ES-I3 (cell line): ENCODE results near the gene SURF2.

ENCODE experiments used
- H3K36me3 ChIP-seq: 2 replicates; pipeline ENCODE4 v1.6.1; 2013; ENCODE audit warnings: mild to moderate bottlenecking, low read length, control low read depth, moderate library complexity; ENCODE audit not compliant: insufficient read depth
- H3K4me1 ChIP-seq: 2 replicates; pipeline ENCODE4 v1.6.1; 2013; ENCODE audit warnings: mild to moderate bottlenecking, control low read depth, low read length; ENCODE audit not compliant: insufficient read depth
- H3K9ac ChIP-seq: 2 replicates; pipeline ENCODE4 v1.6.1; 2013; ENCODE audit warnings: low read depth, mild to moderate bottlenecking, low read length, moderate library complexity
- H3K9me3 ChIP-seq: 2 replicates; pipeline ENCODE4 v1.6.1; 2013; ENCODE audit warnings: mild to moderate bottlenecking, low read length, moderate library complexity; ENCODE audit not compliant: control insufficient read depth, insufficient read depth

The SURF2 gene

DNA sequence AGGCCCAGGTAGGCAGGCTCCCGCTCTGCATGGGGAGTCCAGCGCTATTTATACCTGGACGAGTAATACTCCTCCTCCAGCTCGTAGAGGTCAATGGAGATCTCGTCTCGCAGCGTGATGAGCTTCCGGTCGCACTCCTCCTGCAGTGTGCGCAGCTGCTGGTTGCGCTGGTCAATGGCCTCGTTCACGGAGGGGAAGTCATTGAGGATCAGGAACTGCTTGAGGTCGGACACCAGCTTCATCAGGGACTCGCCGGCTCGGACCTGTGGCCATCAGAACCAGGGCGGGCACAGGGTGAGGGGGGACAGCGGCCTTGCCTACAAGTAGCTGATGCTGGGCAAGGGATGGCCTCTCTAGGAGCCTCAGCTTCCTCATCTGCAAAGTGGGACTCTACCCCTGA is 12.3 kb upstream of the SURF2 start:
- Histone ChIP-seq H3K9ac (no peak overlapping the region), H3K36me3 (peaks cover 31% of the 10 kb centered on the region), H3K4me1 (peaks cover 4% of the 10 kb centered on the region; the same call in 1 of the 2 replicates), H3K9me3 (no peaks in the 10 kb centered on the region)

DNA sequence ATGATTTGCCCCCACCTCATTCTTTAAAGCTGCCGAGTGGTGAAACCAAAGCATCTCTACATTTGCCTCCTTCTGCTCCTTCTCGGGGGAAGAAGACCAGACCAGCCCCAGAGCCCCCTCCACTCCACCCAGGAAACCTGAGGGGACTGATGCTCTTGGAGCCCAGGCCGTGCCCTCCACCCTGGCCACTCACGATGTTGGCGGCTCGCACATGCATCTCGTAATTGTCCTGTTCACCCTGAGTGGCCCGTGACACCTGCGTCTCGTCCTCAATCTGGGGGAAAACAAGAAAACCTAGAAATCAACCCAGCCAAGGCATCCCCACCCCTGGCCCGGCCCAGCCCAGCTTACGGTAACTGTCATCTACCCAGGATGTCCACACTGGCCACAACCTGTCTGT is 11.4 kb upstream of the SURF2 start:
- H3K9me3 ChIP-seq, result no peaks in the 10 kb centered on the region
- H3K36me3 ChIP-seq, result peaks cover 33% of the 10 kb centered on the region
- H3K4me1 ChIP-seq, result peaks cover 4% of the 10 kb centered on the region; the same call in 1 of the 2 replicates
- no peak overlapping the region for H3K9ac ChIP-seq

DNA sequence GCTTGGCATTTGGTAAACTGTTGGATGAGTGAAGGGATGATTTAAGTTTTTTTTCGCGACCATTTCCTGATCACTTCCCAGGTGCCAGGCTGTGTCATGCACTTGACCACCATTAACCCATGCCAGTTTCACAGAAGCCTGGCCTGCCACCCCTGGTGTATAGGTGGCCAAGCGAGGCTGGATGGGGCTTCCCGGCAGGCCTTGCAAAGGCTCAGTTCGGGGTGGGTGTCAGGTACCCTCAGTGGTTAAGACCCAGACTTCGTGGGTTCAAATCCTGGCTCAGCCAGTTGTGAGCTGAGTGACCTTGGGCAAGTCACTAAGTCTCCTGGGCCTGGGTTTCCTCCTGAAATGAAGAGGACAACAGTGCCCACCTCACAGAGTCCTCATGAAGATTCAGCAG is 10.8 kb upstream of the SURF2 start:
- H3K36me3 ChIP-seq, result peaks cover 37% of the 10 kb centered on the region
- H3K4me1 ChIP-seq, result peaks cover 4% of the 10 kb centered on the region; the same call in 1 of the 2 replicates
- no peaks in the 10 kb centered on the region for H3K9me3 ChIP-seq
- H3K9ac ChIP-seq, result no peak overlapping the region

DNA sequence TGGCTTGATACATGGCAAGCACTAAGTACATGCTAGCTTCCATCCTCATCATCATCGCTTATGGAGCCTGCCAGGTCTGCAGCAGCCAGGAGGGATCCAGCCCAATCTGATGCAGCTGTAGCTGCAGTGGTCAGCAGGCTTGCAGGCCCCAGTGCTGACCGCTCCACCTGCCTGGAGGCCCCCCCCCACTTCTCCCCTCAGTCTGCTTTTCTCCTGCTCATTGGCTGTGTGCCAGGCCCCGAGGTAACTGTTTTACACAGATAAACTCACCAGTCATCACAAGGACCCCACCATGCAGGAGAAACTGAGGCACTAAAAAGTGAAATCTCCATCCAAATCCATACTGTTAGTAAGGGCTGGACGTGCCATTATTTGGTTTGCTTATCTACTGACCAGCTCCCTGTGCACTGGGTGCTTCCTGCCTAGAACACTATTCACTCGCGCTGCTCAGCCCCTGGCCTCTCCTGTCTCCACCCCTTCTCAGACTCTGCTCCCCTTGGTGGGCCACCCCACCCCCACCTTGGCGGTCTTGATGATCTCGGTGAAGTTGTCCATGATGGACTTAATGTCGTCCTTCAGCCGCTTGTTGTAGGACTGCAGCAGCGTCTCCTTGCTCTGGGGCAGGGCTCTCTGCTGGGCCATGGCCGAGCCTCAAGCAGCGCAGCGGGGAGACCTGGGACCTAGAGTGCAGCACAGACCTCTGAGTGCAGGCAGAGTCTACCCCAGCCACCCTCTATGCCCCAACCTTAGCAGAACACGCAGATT is 10.1 kb upstream of the SURF2 start:
- H3K9ac ChIP-seq, result peak overlapping the region; percentile 100
- no peaks in the 10 kb centered on the region for H3K9me3 ChIP-seq
- peaks cover 41% of the 10 kb centered on the region for H3K36me3 ChIP-seq
- H3K4me1 ChIP-seq, result peaks cover 4% of the 10 kb centered on the region; the same call in 1 of the 2 replicates

- H3K9ac ChIP-seq, result peak overlapping the region; percentile 100
- no peaks in the 10 kb centered on the region for H3K9me3 ChIP-seq
- H3K36me3 ChIP-seq, result peaks cover 45% of the 10 kb centered on the region
- H3K4me1 ChIP-seq, result peaks cover 4% of the 10 kb centered on the region; the same call in 1 of the 2 replicates
These were observed 8.8 kb upstream of the SURF2 start for GRCh38 chr9:133347515-133347984.

DNA sequence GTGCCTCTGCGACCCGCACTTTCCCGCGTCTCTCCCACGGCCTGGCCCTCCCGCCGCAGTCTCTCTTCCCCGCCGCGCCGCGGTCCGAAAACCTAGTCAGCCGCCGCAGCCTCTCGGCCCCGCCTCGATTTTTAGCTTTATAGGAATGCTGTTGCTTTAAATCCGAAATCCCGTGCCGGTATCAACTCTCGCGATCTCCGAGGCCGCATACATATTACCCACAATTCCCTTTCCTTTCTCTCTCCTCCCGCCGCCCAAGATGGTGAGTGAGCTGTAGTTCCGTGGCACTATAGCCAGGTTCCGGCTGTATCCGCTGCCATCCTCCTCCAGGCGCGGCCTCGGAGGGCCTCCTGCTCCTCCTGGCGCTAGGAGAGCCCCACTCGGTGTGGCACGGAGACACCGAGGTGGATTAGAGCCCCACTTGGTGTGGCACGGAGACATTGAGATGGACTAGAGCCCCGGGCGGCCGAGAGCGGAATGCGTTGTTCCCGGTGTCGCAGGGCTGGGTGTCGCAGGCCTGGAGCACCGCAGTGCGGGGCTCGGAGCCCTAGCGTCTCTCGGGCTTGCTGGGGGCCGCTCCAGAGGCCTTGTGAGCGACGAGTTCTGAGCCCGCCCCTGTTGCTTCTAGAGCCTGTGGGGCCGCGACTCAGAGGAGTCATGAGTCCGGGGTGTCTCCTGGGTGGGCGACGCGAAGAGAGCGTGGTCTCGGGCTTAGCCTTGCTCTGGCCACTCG is 8.2 kb upstream of the SURF2 start, which contains the start of the genes MED22 and RPL7A:
TSS of gene MED22 (minus strand) at position 147 of the 733 bp plus-strand sequence. CDS start 1,469 bp downstream, outside the sequence.
TSS of gene RPL7A (plus strand) at position 234 of the 733 bp plus-strand sequence. CDS start at position 260, 26 bp downstream.
- Histone ChIP-seq H3K36me3 (peaks cover 41% of the 10 kb centered on the region), H3K9ac (peak within 1 kb of the TSS; percentile 100), H3K9me3 (no peaks in the 10 kb centered on the region), H3K4me1 (peaks cover 4% of the 10 kb centered on the region; the same call in 1 of the 2 replicates)

DNA sequence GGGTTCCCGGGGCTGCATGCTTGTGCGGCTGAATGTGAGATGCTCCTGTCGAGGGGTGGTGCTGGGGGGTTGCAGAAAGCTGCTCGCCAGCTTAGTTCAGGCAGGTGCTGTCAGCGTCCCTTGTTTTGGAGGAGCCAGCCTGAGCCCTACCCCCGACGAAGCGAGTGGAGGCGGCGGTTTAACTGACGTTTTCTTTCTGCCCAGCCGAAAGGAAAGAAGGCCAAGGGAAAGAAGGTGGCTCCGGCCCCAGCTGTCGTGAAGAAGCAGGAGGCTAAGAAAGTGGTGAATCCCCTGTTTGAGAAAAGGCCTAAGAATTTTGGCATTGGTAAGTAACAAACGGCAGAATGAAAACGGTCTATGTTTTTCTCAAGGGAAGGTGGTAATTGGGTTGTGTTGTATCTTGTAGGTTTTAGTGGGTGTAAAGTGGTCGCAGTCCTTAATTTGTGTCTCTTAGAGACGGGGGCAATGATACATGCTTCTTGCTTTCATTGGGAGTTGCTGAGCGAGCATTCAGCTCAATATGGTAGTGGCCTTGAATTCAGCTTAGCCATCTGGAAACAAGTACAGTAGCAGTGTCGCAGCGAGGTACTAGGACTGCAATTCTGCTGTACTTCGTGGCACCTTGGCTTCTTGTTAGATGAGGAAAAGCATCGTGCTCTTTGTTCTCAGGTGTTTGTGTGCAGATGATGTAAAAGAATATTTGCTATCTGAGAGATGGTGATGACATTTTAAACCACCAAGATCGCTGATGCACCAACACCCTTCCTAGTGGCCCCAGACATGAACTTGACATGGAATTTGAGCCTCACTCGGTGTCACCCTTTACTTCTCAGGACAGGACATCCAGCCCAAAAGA is 7.4 kb upstream of the SURF2 start:
- Histone ChIP-seq H3K9ac (peak overlapping the region; percentile 100), H3K9me3 (no peaks in the 10 kb centered on the region), H3K4me1 (peaks cover 4% of the 10 kb centered on the region; the same call in 1 of the 2 replicates), H3K36me3 (peaks cover 39% of the 10 kb centered on the region)

DNA sequence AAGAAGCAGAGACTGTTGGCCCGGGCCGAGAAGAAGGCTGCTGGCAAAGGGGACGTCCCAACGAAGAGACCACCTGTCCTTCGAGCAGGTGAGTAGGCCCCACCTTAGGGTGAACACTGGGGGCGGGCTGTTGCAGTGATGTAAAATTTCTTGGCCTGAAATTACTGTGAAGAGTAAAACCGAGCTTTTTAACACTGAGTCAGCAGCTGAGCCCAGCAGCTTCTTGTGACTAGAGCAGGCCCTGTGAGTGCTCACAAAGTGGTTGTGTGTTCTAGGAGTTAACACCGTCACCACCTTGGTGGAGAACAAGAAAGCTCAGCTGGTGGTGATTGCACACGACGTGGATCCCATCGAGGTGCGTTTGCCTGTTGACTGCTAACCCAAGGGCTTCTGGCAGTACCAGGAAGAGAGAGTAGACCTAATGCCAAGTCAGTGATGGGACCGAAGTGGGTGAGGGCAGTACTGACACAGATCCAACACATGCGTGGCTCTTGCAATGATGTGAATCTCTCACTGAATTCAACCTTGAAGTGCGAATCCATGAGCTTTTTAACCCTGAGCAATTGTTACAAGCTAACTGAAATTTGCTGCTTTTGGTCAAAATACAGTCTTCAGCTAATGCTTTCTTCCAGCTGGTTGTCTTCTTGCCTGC is 6.3 kb upstream of the SURF2 start:
- no peaks in the 10 kb centered on the region for H3K9me3 ChIP-seq
- H3K36me3 ChIP-seq, result peaks cover 36% of the 10 kb centered on the region
- H3K4me1 ChIP-seq, result peaks cover 4% of the 10 kb centered on the region; the same call in 1 of the 2 replicates
- no peak overlapping the region for H3K9ac ChIP-seq

GRCh38 chr9:133351526-133351907 is 4.8 kb upstream of the SURF2 start:
- Histone ChIP-seq H3K4me1 (peaks cover 1% of the 10 kb centered on the region; the same call in 1 of the 2 replicates), H3K9ac (no peak overlapping the region), H3K9me3 (no peaks in the 10 kb centered on the region), H3K36me3 (peaks cover 29% of the 10 kb centered on the region)

DNA sequence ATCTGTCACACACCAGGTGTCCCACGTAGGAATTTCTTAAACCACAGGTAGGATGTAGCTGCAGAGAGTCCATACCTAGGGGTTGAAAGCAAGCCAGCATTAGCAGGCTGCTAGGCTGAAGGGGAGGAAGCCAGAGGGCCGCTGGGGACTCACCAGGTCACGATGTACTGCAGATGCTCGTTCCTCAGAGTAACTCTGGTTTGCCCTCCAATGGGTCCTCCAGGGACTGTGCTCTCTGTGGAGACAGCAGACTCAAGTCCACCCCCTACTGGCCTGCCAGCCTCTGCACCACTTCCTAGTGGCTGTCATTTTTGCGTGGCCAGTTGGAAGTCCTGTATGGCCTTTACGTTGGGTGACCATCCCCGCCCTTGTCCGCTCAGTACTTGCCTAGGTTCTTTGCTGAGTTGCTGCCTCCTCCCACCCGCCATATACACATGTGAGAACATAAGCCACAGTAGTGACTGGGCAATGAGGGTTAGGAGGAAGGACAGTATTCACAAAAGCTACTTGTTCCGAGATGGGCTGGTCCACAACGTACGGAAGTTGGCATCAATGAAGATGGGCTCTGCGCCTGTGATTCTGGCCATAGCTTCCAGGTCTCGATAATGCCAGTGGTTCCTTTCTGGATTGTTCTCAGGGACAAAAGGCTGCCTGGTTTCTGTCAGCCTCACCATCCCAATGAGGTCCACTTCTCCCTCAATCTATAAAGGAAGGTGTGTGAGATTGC is 4.3 kb upstream of the SURF2 start:
- no peak overlapping the region for H3K9ac ChIP-seq
- H3K36me3 ChIP-seq, result peaks cover 29% of the 10 kb centered on the region
- H3K9me3 ChIP-seq, result no peaks in the 10 kb centered on the region
- no peaks in the 10 kb centered on the region for H3K4me1 ChIP-seq

DNA sequence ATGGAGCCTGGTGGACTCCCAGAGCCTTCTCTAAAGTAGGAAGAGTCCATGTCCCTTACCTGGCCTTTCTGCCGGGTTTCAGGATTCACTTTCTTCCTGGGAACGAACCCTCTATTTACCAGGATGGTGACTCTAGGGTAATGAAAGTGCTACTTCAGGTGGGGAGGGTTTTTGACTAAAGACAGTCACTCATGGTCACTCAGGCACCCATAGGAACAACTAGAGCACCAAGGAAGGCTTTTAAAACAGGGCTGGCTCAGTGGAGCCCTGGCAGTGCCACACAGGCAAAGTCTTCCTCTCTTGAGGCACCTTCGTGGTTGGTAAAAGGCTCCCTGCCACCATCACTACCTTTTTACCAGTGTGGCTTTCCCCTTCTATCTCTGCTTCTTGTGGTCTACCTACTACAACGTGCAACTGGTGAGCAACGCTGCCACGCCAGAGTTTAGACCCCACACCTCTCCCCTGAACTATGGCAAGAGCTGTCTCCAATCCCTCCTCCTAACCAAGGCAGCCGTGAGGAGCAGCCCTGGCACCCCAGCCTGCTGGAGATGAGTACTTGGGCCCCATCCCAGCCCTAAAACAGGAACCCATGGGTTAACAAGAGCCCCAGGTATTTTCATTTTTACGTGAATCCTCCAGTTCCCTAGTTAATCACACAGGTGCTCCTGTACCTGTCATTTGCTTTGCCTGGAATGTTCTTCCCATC is 3.6 kb upstream of the SURF2 start:
- Histone ChIP-seq H3K9ac (no peak overlapping the region), H3K4me1 (no peaks in the 10 kb centered on the region), H3K9me3 (no peaks in the 10 kb centered on the region), H3K36me3 (peaks cover 29% of the 10 kb centered on the region)

- no peak overlapping the region for H3K9ac ChIP-seq
These were observed 2.8 kb upstream of the SURF2 start for GRCh38 chr9:133353548-133353947.

More at GRCh38 chr9:133353548-133353947, 2.8 kb upstream of the SURF2 start:
- no peaks in the 10 kb centered on the region for H3K4me1 ChIP-seq
- peaks cover 29% of the 10 kb centered on the region for H3K36me3 ChIP-seq
- H3K9me3 ChIP-seq, result no peaks in the 10 kb centered on the region
